LNCAP (cell line): ENCODE measurements around the gene PLXND1.

Experiments used
- CTCF ChIP-seq: fragments of 450-650 bp; IDR thresholded peaks from 2 replicates; pipeline ENCODE4 v1.5.1; 2017; ENCODE audit warnings: mild to moderate bottlenecking

The PLXND1 gene

GRCh38 chr3:129558772-129559564, 47.5 kb downstream of the PLXND1 start:
- no peak for TF ChIP-seq CTCF

DNA sequence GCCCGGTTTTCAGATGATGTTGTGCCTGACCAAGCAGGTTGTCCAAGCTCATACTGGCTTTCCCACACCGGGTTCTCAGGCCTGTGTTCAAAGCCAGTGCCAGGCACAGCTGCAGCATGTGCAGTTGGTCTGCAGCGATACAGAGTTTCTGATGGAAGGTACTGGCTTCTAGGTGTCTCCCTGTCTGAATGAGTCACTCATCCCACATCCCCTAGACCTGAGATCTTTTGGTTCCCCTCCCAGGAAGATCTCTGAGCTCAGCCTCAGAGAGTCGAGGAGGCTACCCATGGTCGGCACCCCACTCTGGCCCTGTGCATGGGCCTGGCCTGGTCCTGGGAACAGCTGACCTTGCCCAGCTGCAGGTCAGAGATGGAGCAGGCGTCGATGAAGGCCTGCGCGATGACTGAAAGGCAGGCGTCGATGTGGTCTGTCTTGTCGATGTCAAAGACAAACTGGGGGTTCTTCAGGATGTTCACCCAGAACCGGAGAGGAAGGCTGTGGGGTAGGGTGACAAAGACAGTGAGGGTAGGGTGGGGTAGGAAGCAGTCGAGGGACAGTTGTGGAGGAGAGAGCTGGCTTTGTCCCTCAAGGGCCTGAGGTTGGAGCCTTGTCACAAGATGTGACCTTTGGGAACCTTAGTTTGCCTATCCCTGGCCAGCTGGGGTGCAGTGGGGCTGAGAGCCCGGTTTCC, 48.2 kb downstream of the PLXND1 start:
- no peak for TF ChIP-seq CTCF

DNA sequence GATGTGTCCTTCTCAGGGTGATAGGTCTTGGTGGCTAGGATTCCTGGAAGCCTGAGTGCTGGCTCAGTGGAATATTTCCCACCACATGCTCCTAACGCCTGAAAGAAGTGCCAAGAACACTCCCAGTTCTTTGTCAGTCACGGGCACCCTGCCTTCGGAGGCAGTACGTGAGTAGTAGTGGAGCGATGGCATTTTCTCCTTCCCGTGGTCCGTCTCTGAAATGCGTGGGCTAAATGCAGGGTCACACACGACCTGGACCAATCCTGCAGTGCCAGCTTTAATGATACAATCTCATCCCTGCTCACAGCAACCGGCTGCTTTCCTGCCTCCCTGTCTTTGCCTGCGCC, 49.0 kb downstream of the PLXND1 start:
- TF ChIP-seq CTCF, result no peak

DNA sequence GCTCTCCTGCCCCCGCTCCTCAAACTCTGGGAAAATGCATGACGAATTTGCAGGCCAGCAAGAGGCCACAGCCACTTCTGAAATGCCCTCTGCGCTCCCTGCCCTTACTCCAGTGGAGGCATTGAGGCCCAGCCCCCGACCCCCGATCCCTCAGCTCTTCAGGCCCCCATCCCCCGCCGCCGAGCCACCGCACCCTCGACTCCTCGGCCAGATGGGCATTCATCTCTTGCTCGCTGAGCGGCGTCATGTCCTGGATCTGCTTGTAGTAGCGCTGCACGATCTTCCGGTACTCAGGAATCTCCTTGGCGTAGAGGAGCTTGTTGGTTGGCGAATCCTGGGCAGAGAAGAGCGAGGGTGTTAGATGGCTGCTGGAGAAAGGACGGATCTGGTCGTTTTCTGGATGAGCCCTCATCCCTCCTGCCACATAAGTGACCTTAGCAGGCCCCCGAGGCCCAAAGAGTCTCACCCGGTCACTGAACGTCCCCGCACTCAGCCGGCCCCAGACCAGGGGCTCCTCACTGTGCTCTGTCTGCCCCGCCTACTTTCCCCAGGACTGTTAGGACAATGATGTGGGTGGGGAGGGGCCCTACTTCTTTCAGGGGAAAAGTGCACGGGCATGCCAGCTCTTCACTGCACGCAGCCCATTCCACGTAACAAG, 49.5 kb downstream of the PLXND1 start:
- TF ChIP-seq CTCF, result no peak

GRCh38 chr3:129556358-129556695, 50.1 kb downstream of the PLXND1 start:
- TF ChIP-seq CTCF, result no peak

DNA sequence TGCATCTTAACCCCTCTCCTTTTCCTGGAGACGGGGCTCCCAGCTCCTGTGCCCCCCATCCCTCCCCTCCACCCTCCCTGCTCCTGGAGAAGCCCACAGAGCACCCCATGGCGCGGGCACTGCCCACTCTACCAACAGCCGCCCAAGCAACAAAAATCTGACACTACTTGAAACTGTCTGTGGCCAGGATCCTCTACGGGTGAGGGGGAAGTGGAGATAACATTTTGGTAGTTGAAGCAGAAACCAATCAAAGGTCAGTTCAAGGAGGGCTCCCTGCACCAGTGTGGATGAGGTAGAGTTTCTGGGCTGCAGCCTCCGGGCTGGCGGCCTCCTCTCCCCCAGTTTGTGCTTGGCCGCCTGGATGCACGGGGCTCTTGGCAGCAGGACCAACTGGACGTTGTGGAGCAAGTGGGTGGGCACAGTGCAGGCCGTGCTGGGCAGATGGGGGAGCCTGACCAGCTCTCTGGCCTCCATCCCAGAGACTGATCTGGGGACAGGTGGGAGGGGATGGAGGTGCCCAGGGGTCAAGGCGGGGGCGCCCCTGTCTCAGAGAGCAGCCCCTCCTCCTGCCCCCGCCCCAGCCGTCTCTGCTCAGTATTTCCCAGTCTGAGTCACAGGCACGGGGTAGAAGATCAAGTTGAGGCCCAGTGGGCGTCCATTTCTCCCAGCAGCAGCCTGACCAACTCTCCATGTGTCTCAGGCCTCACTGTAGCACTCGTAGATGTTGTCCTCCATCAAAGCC, 50.7 kb downstream of the PLXND1 start:
- no peak for TF ChIP-seq CTCF

- TF ChIP-seq CTCF, result no peak
Observed at GRCh38 chr3:129555153-129555550, 51.3 kb downstream of the PLXND1 start.
